Nephron (organoid): ENCODE results near the gene HMCN2.
"Not testable (repeated sequence)": the region's sequence is repeated elsewhere in the genome, so short reads cannot be mapped to it uniquely, and the experiment has no call there.

Experiments
- H3K27ac Mint-ChIP-seq, 3 experiments: 2 replicates each; pipeline ENCODE4 v1.8.0; 2020; ENCODE audit warnings: mixed read lengths in 3 of 3, mild to moderate bottlenecking in 2 of 3, moderate library complexity in 1 of 3
- H3K27me3 Mint-ChIP-seq: 2 replicates; pipeline ENCODE4 v1.8.0; 2021; ENCODE audit warnings: low read depth, mild to moderate bottlenecking, moderate library complexity, mixed read lengths
- H3K36me3 Mint-ChIP-seq: 2 replicates; pipeline ENCODE4 v1.8.0; 2020; ENCODE audit warnings: low read depth, mixed read lengths
- H3K4me1 Mint-ChIP-seq: 2 replicates; pipeline ENCODE4 v1.8.0; 2020; ENCODE audit warnings: mixed read lengths
- H3K4me3 Mint-ChIP-seq, 3 experiments: 2 replicates each; pipeline ENCODE4 v1.8.0; 2020; ENCODE audit warnings: mild to moderate bottlenecking in 3 of 3, mixed read lengths in 3 of 3, moderate library complexity in 2 of 3
- H3K9me3 Mint-ChIP-seq: 2 replicates; pipeline ENCODE4 v1.8.0; 2020; ENCODE audit warnings: mixed read lengths
- CTCF ChIP-seq, 3 experiments: fragments of 200-600 bp; sonication (generic); IDR thresholded peaks; one replicate each; pipeline ENCODE4 v1.5.0; 2021; ENCODE audit warnings: antibody characterized with exemption in 3 of 3; ENCODE audit not compliant: unreplicated experiment in 3 of 3

HMCN2 gene

GRCh38 chr9:130245474-130245873, 20.1 kb upstream of the HMCN2 start:
- no peaks in the 10 kb centered on the region for H3K36me3 Mint-ChIP-seq
- H3K4me3 Mint-ChIP-seq, result no peak overlapping the region
- no peak for TF ChIP-seq CTCF (IDR thresholded peaks at IDR 0.05; ENCODE audit: unreplicated experiment in 3 of 3)
- no peak overlapping the region for H3K27ac Mint-ChIP-seq
- H3K4me1 Mint-ChIP-seq, result peaks cover 5% of the 10 kb centered on the region
- peaks cover 3% of the 10 kb centered on the region for H3K9me3 Mint-ChIP-seq
- H3K27me3 Mint-ChIP-seq, result peaks cover 33% of the 10 kb centered on the region

GRCh38 chr9:130246126-130246525, 19.4 kb upstream of the HMCN2 start:
- TF ChIP-seq CTCF (IDR thresholded peaks at IDR 0.05; ENCODE audit: unreplicated experiment in 3 of 3), result no peak
- peaks cover 30% of the 10 kb centered on the region for H3K27me3 Mint-ChIP-seq
- no peaks in the 10 kb centered on the region for H3K36me3 Mint-ChIP-seq
- no peak overlapping the region for H3K27ac Mint-ChIP-seq
- H3K4me3 Mint-ChIP-seq, result no peak overlapping the region
- peaks cover 5% of the 10 kb centered on the region for H3K9me3 Mint-ChIP-seq
- H3K4me1 Mint-ChIP-seq, result no peaks in the 10 kb centered on the region

GRCh38 chr9:130254747-130255630, 10.6 kb upstream of the HMCN2 start:
- Mint-ChIP-seq H3K4me1 (peaks cover 25% of the 10 kb centered on the region), H3K36me3 (no peaks in the 10 kb centered on the region), H3K27ac (peak overlapping the region in 2 of 3 experiments; percentile 17 to 48), H3K27me3 (peaks cover 20% of the 10 kb centered on the region), H3K9me3 (peaks cover 7% of the 10 kb centered on the region), H3K4me3 (no peak overlapping the region)
- no peak for TF ChIP-seq CTCF (IDR thresholded peaks at IDR 0.05; ENCODE audit: unreplicated experiment in 3 of 3)

GRCh38 chr9:130255631-130256134, 9.9 kb upstream of the HMCN2 start:
- peaks cover 2% of the 10 kb centered on the region for H3K9me3 Mint-ChIP-seq
- peaks cover 29% of the 10 kb centered on the region for H3K4me1 Mint-ChIP-seq
- H3K36me3 Mint-ChIP-seq, result no peaks in the 10 kb centered on the region
- peaks cover 19% of the 10 kb centered on the region for H3K27me3 Mint-ChIP-seq
- H3K4me3 Mint-ChIP-seq, result no peak overlapping the region
- TF ChIP-seq CTCF (IDR thresholded peaks at IDR 0.05; ENCODE audit: unreplicated experiment in 3 of 3), result no peak
- H3K27ac Mint-ChIP-seq, result peak overlapping the region in 2 of 3 experiments; percentile 17 to 48

GRCh38 chr9:130256644-130257043, 8.9 kb upstream of the HMCN2 start:
- peaks cover 2% of the 10 kb centered on the region for H3K9me3 Mint-ChIP-seq

GRCh38 chr9:130258137-130258536, 7.4 kb upstream of the HMCN2 start:
- H3K36me3 Mint-ChIP-seq, H3K27ac Mint-ChIP-seq, H3K9me3 Mint-ChIP-seq, H3K4me3 Mint-ChIP-seq: not testable (repeated sequence)
- Mint-ChIP-seq H3K4me1 (peaks cover 30% of the 10 kb centered on the region), H3K27me3 (peaks cover 36% of the 10 kb centered on the region)

More at GRCh38 chr9:130256644-130257043, 8.9 kb upstream of the HMCN2 start:
- no peak overlapping the region for H3K27ac Mint-ChIP-seq
- no peak overlapping the region for H3K4me3 Mint-ChIP-seq
- TF ChIP-seq CTCF (IDR thresholded peaks at IDR 0.05; ENCODE audit: unreplicated experiment in 3 of 3), result no peak
- peaks cover 27% of the 10 kb centered on the region for H3K27me3 Mint-ChIP-seq
- peaks cover 39% of the 10 kb centered on the region for H3K4me1 Mint-ChIP-seq
- no peaks in the 10 kb centered on the region for H3K36me3 Mint-ChIP-seq
